ENCODE measurements around the gene COL2A1. TPM values are rescaled to one million over a fixed set of nuclear protein-coding genes. Genes with fewer than 3 reads are reported as not detected.
A peak's percentile ranks its signal among the peaks of the same experiment; 100 is the strongest.

COL2A1 gene
- total RNA-seq, 1 donor from 2014 or later: 0.82 TPM

DNA sequence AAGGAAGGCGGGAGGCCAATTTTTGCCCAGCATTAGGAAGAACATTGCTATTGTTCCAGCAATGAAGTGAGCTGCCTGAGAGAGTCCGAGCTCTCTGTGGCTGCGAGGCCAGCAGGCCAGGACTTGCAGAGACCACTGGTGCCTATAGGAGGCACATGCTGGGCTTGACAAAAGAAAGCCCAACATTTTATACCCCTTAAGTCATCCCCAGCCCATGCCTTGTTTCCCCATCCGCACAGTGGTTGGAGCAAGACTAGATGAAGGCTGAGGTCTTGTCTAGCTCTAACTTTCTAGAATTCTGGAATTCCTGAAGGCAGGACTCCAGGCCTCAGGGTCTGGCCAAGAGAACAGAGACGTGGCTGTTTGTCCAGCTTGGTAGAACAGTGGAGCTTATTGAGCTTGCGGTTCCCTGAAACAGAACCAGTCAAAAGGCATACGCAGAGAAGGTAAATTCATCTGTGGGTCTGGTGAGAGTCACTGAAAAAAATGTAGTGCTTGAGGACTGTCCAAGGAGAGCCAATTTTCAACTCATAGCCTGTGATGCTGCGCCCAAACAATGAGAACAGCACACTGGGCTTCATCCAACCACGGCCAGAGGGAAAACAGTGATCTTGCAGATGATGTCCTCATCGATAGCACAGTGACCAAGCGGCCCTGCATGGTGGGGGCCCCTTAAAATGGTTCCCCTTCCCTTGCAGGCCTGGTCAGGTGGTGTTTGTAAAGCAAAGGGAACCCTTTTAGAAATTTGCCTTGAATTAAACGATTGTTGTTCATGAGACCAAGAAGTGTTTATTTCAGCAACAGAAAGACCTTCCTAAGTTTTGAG is 27.1 kb upstream of the COL2A1 start:
- DNase-seq (ENCODE audit: low spot score in 2 of 2) (no peak), FAIRE-seq (no peak)

GRCh38 chr12:48030173-48030650 is 25.9 kb upstream of the COL2A1 start:
- DNase-seq (ENCODE audit: low spot score in 2 of 2) (no peak), FAIRE-seq (no peak)

- DNase-seq (ENCODE audit: low spot score in 2 of 2) (no peak), FAIRE-seq (no peak)
Observed at GRCh38 chr12:48029491-48030172, 25.4 kb upstream of the COL2A1 start.

DNA sequence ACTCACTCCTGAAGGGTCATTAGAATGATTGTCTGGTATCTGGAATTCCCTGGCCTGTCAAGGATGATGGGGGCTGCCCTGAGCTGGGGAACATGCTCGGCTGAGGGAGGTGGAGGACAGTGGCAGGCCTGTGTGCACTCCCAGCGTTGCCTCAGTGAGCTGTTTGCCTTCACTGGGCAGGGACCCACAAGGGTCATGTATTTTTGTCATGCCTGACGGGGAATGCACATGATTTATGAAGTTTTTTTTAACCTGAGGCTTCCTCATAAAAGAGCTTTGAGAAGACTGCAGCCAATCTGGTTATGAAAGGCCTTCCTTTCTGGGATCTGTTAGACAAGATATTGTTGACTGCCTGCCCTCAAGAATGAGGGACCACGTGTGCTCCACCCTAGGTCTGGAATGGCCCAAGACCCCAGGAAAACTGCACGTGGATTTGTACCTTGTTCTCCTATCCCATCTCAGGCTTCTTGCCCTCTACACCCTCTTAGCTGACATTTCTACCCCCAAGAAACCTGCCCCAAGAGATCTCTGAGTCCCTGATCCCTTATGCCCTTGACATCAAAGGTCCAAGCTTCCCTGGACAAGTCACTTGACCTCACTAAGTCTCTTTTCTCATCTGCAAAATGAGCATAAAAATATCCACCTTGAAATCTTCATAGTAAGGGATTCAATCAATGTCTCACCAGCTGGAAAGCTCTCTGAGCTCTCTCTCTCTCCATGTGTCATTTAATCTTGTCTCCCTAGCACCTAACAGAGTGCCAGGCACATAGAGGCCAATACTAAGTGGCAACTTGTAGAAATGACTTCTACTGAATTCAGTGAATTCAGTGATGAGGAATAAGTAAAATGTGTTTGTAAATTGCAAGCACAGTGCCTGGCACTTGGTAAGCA is 24.5 kb upstream of the COL2A1 start:
- DNase-seq (ENCODE audit: low spot score in 2 of 2): no peak
- FAIRE-seq: no peak

DNA sequence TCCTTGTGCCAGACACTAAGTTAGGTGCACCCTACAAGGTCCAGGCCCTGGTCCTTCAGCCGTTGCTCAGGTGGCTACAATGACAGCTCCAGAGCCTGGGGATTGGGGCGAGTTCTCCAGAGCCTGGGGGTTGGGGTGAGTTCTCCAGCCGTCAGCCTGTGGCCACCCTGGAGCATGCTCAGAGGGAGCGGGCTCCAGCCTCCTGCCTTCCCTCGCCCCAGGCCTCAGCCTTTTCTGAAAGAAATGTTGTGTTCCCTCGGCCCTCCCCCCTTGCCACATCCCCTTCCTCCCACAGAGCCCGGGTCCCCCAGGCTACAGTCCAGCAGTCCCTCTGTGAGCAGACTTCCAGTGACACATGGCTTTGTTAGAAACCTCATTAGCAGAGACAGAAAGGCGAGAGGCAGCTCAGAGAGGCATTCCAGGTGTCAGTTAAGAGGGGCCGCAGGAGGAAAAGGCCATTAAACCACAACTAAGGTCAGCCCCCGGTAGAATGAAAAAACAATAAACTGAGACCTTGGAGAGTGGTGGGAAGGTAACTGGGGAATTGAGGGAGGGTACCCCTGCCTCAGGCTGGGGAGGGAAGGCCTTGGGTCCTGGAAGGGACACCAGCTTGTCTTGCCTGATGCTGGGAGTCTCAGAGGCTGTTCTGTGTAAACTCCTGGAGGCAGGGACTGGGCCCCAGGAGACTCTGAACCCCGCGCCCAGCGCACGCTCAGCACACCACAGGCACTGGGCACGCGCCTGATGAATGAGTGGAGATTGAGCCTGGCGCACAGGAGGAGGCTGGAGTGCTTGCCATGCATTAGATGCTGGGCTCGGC is 23.1 kb upstream of the COL2A1 start:
- DNase-seq (ENCODE audit: low spot score in 2 of 2) (no peak), FAIRE-seq (no peak)

DNA sequence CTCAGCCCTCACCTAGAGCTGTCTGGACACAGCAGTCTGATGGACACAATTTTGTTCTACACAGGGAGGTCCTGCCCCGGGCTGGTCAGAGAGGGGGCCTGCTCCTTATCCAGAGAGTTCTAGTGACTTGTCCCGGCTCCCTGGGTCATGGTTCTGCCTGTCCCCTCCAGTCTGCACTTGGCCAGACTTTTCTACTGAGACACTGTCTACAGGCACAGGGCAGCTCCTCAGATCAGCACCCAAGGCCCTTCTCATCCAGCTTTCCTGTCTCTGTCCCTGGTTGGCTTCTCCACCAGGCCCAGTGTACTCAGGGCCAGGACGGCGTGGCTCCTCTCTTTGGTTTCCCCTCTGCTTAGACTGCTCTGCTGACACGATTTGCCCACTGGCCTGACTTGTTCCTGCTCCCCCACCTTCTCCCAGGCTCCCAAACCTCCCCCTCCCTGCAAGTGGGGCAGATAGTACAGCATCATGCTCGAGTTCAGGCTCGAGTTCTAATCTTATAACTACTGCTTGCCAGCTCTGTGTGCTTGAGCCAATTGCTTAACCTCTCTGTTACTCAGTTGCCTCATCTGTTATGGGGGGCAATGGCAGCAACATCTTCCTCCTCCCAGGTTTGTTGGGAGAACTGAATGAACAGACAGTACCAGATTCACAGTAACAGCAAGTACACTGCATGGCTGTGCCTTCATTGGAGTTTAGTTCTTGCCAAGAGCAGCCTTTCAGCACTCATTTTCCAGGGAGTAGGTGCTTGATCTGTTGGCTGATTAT is 22.0 kb upstream of the COL2A1 start:
- FAIRE-seq (no peak), DNase-seq (ENCODE audit: low spot score in 2 of 2) (no peak)

- no peak for DNase-seq (ENCODE audit: low spot score in 2 of 2)
- no peak for FAIRE-seq
Observed at GRCh38 chr12:48025281-48025680, 21.0 kb upstream of the COL2A1 start.

GRCh38 chr12:48024735-48025134 is 20.5 kb upstream of the COL2A1 start:
- DNase-seq (ENCODE audit: low spot score in 2 of 2) (no peak), FAIRE-seq (no peak)

DNA sequence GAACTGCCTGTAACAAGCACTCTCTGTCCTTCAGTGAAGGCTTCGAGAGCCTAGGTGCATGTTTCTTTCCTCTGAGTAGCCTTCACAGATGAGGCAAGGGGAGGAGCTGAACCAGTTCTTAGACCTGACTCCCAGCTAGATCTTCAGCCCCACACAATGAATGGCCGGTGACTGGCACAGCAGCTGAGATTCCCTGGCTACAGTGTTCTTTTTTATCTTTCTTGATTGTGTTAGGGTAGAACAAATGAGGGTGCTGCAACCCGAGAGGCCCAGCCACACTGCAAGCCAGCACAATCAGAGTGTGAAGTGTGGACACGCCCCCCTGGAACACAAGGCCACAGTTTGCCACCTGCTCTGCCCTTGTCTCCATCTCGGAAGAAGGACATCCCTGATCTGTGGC is 19.1 kb upstream of the COL2A1 start:
- no peak for FAIRE-seq
- DNase-seq (ENCODE audit: low spot score in 2 of 2): no peak

- no peak for FAIRE-seq
- DNase-seq (ENCODE audit: low spot score in 2 of 2): no peak
Observed at GRCh38 chr12:48022676-48023385, 18.6 kb upstream of the COL2A1 start.

DNA sequence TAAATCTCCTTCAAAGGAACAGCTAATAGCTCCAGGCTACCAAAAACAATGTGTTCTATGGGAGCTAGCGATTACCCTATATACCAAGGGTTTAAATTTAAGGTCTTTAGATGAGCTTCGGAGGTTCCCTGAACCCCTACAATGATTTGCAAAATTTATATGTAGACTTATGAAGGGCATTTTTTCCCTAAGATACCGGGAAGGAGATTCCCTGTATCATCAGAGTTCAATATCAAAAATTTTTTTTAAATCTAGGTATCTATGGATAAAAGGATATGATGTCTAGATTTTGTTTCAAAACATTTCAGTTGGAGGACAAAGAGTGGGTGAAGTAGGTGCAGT is 17.9 kb upstream of the COL2A1 start:
- DNase-seq (ENCODE audit: low spot score in 2 of 2): no peak

DNA sequence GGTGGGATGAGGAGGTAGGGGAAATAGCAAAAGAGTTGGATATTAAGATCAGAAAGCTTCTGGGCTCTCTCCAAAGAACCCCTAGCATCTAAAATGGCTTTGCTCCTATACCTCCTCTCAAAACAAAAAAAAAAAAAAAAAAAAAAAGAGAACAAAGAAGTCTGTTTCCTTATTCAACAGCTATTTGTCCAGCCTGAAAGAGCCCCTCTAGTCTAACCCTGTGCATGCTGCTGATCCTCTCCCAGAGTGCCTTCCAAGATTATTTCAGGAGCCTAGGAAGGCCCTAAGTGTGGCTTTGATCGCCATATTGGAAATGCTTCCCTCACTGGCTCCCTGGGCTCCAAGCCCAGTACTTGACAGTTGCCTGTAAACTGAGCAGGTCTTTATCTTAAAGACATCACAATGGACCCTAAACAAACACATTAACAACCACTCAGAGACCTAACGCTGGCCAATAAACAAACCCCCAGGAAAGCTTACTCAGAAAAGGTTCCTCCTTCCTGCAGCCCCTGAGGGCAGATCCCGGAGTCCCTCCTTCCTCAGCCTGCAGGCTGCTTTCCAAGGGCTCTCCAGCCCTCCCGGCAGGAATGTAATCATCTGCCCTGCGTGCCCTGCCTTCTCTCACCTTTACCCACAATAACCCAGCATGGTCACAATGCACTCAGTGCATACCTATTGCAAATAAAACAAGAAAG is 17.4 kb upstream of the COL2A1 start:
- FAIRE-seq (no peak), DNase-seq (ENCODE audit: low spot score in 2 of 2) (no peak)

More for the DNA sequence above, 17.9 kb upstream of the COL2A1 start:
- no peak for FAIRE-seq

GRCh38 chr12:48019639-48020265 is 15.5 kb upstream of the COL2A1 start:
- FAIRE-seq (no peak), DNase-seq (ENCODE audit: low spot score in 2 of 2) (no peak)

GRCh38 chr12:48018618-48018995 is 14.3 kb upstream of the COL2A1 start:
- no peak for FAIRE-seq
- no peak for DNase-seq (ENCODE audit: low spot score in 2 of 2)

DNA sequence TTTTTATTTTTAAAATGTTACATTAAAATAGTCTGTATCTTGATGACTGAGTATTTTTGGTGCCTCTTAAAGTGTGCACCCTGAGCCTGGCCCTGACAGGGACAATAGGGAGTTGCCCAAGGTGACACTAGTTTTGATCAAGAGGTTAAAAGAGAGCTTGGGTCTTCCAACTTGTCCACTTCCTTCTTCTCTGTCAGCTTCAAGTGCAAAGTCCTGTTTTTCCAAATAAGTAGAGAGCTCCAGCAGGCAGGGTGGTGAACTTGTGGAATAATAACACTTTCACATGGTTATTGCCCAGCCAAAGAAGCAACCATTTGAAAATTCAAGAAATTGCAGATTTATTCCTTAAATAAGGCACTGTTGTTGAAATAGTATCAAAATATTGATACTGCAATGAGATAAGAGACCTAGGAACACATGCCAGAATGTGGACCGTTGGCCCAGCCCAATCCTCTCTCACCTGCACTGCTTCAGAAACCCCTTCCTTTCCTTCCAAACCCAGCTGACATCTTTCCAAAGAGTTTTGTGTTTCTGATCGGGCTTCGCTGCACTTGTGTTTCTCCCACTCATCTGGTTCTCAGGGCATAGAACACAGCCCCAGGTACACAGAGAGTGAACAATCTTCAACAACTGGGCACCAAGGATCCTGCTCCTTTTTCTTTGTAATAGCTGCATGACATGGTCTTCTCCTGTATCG is 13.8 kb upstream of the COL2A1 start:
- DNase-seq (ENCODE audit: low spot score in 2 of 2) (no peak), FAIRE-seq (no peak)

GRCh38 chr12:48017496-48017895 is 13.2 kb upstream of the COL2A1 start:
- no peak for FAIRE-seq
- DNase-seq (ENCODE audit: low spot score in 2 of 2): peak in 1 of 2 donors; percentile 55

GRCh38 chr12:48016373-48017020 is 12.2 kb upstream of the COL2A1 start:
- no peak for FAIRE-seq
- no peak for DNase-seq (ENCODE audit: low spot score in 2 of 2)

Data from frontal cortex (tissue), 4 donors.